H1 (cell line): ENCODE results near the gene KCNIP2.

ENCODE experiments used
- EP300 ChIP-seq, 2 experiments: IDR thresholded peaks; 1 replicate in 1 of 2; 2 replicates in 1 of 2; pipeline ENCODE4 v1.6.1; 2011 to 2012; ENCODE audit warnings: low read depth in 2 of 2, low read length in 2 of 2, mild to moderate bottlenecking in 2 of 2, borderline replicate concordance in 1 of 2, inconsistent platforms in 1 of 2, moderate library complexity in 1 of 2
- EZH2 ChIP-seq: fragments of 200-600 bp; sonication (generic); IDR thresholded peaks from 2 replicates; pipeline ENCODE4 v1.7.1; 2012; ENCODE audit warnings: low read depth, mild to moderate bottlenecking, moderate library complexity, low read length, inconsistent platforms; ENCODE audit not compliant: severe bottlenecking
- FOSL1 ChIP-seq: IDR thresholded peaks from 2 replicates; pipeline ENCODE4 v1.6.1; 2011; ENCODE audit warnings: mild to moderate bottlenecking, low read depth, low read length, moderate library complexity; ENCODE audit not compliant: insufficient read depth
- HDAC2 ChIP-seq, 2 experiments: fragments of 300-600 bp in 1 of 2; sonication (generic) in 1 of 2; IDR thresholded peaks; 2 replicates each; pipeline ENCODE4 v1.6.1; 2011 to 2012; ENCODE audit warnings: low read depth in 2 of 2, low read length in 2 of 2, mild to moderate bottlenecking in 2 of 2, moderate library complexity in 2 of 2, borderline replicate concordance in 1 of 2, inconsistent platforms in 1 of 2
- NRF1 ChIP-seq: IDR thresholded peaks from 2 replicates; pipeline ENCODE4 v1.6.1; 2011; ENCODE audit warnings: mild to moderate bottlenecking, low read depth, low read length, improper control_type of control experiment
- POLR2A ChIP-seq, 2 experiments: IDR thresholded peaks; 1 replicate in 1 of 2; 2 replicates in 1 of 2; pipeline ENCODE4 v1.6.1; 2011; ENCODE audit warnings: low read depth in 2 of 2, low read length in 2 of 2, mild to moderate bottlenecking in 2 of 2; ENCODE audit errors: control extremely low read depth in 1 of 2
- RXRA ChIP-seq: IDR thresholded peaks from 2 replicates; pipeline ENCODE4 v1.6.1; 2011; ENCODE audit warnings: low read depth, mild to moderate bottlenecking, low read length, moderate library complexity; ENCODE audit not compliant: insufficient read depth
- SIRT6 ChIP-seq: IDR thresholded peaks from one replicate; pipeline ENCODE4 v1.7.1; 2012; ENCODE audit warnings: low read length, inconsistent platforms
- SP1 ChIP-seq: IDR thresholded peaks from 2 replicates; pipeline ENCODE4 v1.6.1; 2011; ENCODE audit warnings: low read depth, low read length
- TAF1 ChIP-seq: IDR thresholded peaks from 2 replicates; pipeline ENCODE4 v1.6.1; 2011; ENCODE audit warnings: mild to moderate bottlenecking, low read depth, low read length
- TF ChIP-seq, protein P1 (sequence below): IDR thresholded peaks from 2 replicates; pipeline ENCODE4 v1.6.1; 2012; ENCODE audit warnings: inconsistent platforms
- TF ChIP-seq, protein P2 (sequence below), 3 experiments: IDR thresholded peaks; 1 replicate in 2 of 3; 2 replicates in 1 of 3; pipeline versions ENCODE4 v1.5.1 to v1.6.1; 2011; ENCODE audit warnings: low read length in 3 of 3, mild to moderate bottlenecking in 3 of 3, inconsistent platforms in 2 of 3, low read depth in 1 of 3, moderate library complexity in 1 of 3; ENCODE audit not compliant: insufficient read depth in 1 of 3; ENCODE audit errors: control extremely low read depth in 1 of 3

DNA sequence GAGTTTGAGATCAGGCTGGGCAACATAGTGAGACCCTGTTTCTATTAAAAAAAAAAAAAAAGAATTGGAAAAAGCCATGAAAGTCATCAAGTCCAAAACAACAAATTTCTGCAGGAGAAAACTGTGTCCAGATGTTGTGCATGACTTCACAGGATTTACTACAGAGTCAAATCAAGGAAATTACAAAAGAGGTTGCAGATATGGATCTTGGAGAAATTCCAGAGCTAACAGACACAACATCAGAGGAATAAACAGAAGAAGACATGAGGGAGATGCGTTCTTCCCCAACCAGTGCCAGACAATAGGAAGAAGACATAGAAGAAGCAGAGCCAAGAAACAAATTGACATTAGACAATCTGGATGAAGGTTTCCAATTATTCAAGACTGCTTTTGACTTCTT lies 24.3 kb upstream of the KCNIP2 start:
- TF ChIP-seq EP300 (IDR thresholded peaks at IDR 0.05; ENCODE audit: borderline replicate concordance in 1 of 2, low read depth in 2 of 2, low read length in 2 of 2) (no peak), FOSL1 (no peak), POLR2A (IDR thresholded peaks at IDR 0.05; ENCODE audit: control extremely low read depth in 1 of 2, low read depth in 2 of 2, low read length in 2 of 2) (no peak), SIRT6 (no peak), RXRA (no peak), HDAC2 (IDR thresholded peaks at IDR 0.05; ENCODE audit: borderline replicate concordance in 1 of 2, low read depth in 2 of 2, low read length in 2 of 2) (no peak), TAF1 (no peak), NRF1 (no peak), SP1 (no peak), EZH2 (no peak)
- TF ChIP-seq, protein P1, sequence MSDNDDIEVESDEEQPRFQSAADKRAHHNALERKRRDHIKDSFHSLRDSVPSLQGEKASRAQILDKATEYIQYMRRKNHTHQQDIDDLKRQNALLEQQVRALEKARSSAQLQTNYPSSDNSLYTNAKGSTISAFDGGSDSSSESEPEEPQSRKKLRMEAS, result no peak
- TF ChIP-seq, protein P2, sequence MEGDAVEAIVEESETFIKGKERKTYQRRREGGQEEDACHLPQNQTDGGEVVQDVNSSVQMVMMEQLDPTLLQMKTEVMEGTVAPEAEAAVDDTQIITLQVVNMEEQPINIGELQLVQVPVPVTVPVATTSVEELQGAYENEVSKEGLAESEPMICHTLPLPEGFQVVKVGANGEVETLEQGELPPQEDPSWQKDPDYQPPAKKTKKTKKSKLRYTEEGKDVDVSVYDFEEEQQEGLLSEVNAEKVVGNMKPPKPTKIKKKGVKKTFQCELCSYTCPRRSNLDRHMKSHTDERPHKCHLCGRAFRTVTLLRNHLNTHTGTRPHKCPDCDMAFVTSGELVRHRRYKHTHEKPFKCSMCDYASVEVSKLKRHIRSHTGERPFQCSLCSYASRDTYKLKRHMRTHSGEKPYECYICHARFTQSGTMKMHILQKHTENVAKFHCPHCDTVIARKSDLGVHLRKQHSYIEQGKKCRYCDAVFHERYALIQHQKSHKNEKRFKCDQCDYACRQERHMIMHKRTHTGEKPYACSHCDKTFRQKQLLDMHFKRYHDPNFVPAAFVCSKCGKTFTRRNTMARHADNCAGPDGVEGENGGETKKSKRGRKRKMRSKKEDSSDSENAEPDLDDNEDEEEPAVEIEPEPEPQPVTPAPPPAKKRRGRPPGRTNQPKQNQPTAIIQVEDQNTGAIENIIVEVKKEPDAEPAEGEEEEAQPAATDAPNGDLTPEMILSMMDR (IDR thresholded peaks at IDR 0.05; ENCODE audit: control extremely low read depth in 1 of 3, insufficient read depth in 1 of 3, low read depth in 1 of 3, low read length in 3 of 3), result no peak
